ENCODE data around the gene MRPS22.

Gene MRPS22
- total RNA-seq, result 40.8 to 48.8 (median 47.0) reads per million in 3 donors

- Histone ChIP-seq H3K9me3 (ENCODE audit: control insufficient read depth, low read length) (no peaks in the 10 kb centered on the region), H3K27me3 (replicated peaks; ENCODE audit: control insufficient read depth, insufficient read depth, low read length, poor library complexity, severe bottlenecking) (no peaks in the 10 kb centered on the region), H3K4me3 (ENCODE audit: insufficient read depth, low read depth, low read length, poor library complexity, severe bottlenecking) (peak within 1 kb of the TSS; percentile 90), H3K4me1 (ENCODE audit: control insufficient read depth, insufficient read depth, low read length, poor library complexity, severe bottlenecking) (peaks cover 10% of the 10 kb centered on the region), H3K36me3 (ENCODE audit: control insufficient read depth, insufficient read depth, low read length) (peaks cover 12% of the 10 kb centered on the region), H3K27ac (ENCODE audit: insufficient read depth, low read length, poor library complexity, severe bottlenecking) (peak within 1 kb of the TSS; percentile 80)
- peak; percentile 67 to 77 (median 70) for DNase-seq
These were observed at the start of gene MRPS22 for GRCh38 chr3:139343895-139344856. Gene MRPS22 (plus strand): TSS chr3:139344020. CDS start chr3:139344027, 7 bp downstream.

GRCh38 chr3:139295040-139295439 lies 48.8 kb upstream of the MRPS22 start:
- Histone ChIP-seq H3K27me3 (replicated peaks; ENCODE audit: control insufficient read depth, insufficient read depth, low read length, poor library complexity, severe bottlenecking) (no peaks in the 10 kb centered on the region), H3K9me3 (ENCODE audit: control insufficient read depth, low read length) (no peaks in the 10 kb centered on the region), H3K4me1 (ENCODE audit: control insufficient read depth, insufficient read depth, low read length, poor library complexity, severe bottlenecking) (no peaks in the 10 kb centered on the region), H3K27ac (ENCODE audit: insufficient read depth, low read length, poor library complexity, severe bottlenecking) (no peak overlapping the region), H3K36me3 (ENCODE audit: control insufficient read depth, insufficient read depth, low read length) (no peaks in the 10 kb centered on the region), H3K4me3 (ENCODE audit: insufficient read depth, low read depth, low read length, poor library complexity, severe bottlenecking) (no peak overlapping the region)
- no peak for DNase-seq

GRCh38 chr3:139296141-139296718 lies 47.6 kb upstream of the MRPS22 start:
- no peak overlapping the region for H3K27ac ChIP-seq (ENCODE audit: insufficient read depth, low read length, poor library complexity, severe bottlenecking)
- H3K27me3 ChIP-seq (replicated peaks; ENCODE audit: control insufficient read depth, insufficient read depth, low read length, poor library complexity, severe bottlenecking), result no peaks in the 10 kb centered on the region
- H3K4me1 ChIP-seq (ENCODE audit: control insufficient read depth, insufficient read depth, low read length, poor library complexity, severe bottlenecking), result no peaks in the 10 kb centered on the region
- H3K9me3 ChIP-seq (ENCODE audit: control insufficient read depth, low read length), result no peaks in the 10 kb centered on the region
- no peaks in the 10 kb centered on the region for H3K36me3 ChIP-seq (ENCODE audit: control insufficient read depth, insufficient read depth, low read length)
- H3K4me3 ChIP-seq (ENCODE audit: insufficient read depth, low read depth, low read length, poor library complexity, severe bottlenecking), result no peak overlapping the region
- DNase-seq, result no peak

GRCh38 chr3:139297588-139298311 lies 46.1 kb upstream of the MRPS22 start:
- Histone ChIP-seq H3K27me3 (replicated peaks; ENCODE audit: control insufficient read depth, insufficient read depth, low read length, poor library complexity, severe bottlenecking) (no peaks in the 10 kb centered on the region), H3K4me1 (ENCODE audit: control insufficient read depth, insufficient read depth, low read length, poor library complexity, severe bottlenecking) (no peaks in the 10 kb centered on the region), H3K27ac (ENCODE audit: insufficient read depth, low read length, poor library complexity, severe bottlenecking) (no peak overlapping the region)

GRCh38 chr3:139299261-139300132 lies 44.3 kb upstream of the MRPS22 start:
- DNase-seq, result no peak
- Histone ChIP-seq H3K9me3 (ENCODE audit: control insufficient read depth, low read length) (no peaks in the 10 kb centered on the region), H3K4me3 (ENCODE audit: insufficient read depth, low read depth, low read length, poor library complexity, severe bottlenecking) (no peak overlapping the region), H3K27ac (ENCODE audit: insufficient read depth, low read length, poor library complexity, severe bottlenecking) (no peak overlapping the region), H3K36me3 (ENCODE audit: control insufficient read depth, insufficient read depth, low read length) (no peaks in the 10 kb centered on the region), H3K27me3 (replicated peaks; ENCODE audit: control insufficient read depth, insufficient read depth, low read length, poor library complexity, severe bottlenecking) (no peaks in the 10 kb centered on the region), H3K4me1 (ENCODE audit: control insufficient read depth, insufficient read depth, low read length, poor library complexity, severe bottlenecking) (no peaks in the 10 kb centered on the region)

More at GRCh38 chr3:139297588-139298311, 46.1 kb upstream of the MRPS22 start:
- H3K9me3 ChIP-seq (ENCODE audit: control insufficient read depth, low read length), result no peaks in the 10 kb centered on the region
- H3K4me3 ChIP-seq (ENCODE audit: insufficient read depth, low read depth, low read length, poor library complexity, severe bottlenecking), result no peak overlapping the region
- no peak for DNase-seq
- no peaks in the 10 kb centered on the region for H3K36me3 ChIP-seq (ENCODE audit: control insufficient read depth, insufficient read depth, low read length)

- Histone ChIP-seq H3K9me3 (ENCODE audit: control insufficient read depth, low read length) (no peaks in the 10 kb centered on the region), H3K27me3 (replicated peaks; ENCODE audit: control insufficient read depth, insufficient read depth, low read length, poor library complexity, severe bottlenecking) (no peaks in the 10 kb centered on the region), H3K36me3 (ENCODE audit: control insufficient read depth, insufficient read depth, low read length) (no peaks in the 10 kb centered on the region), H3K4me1 (ENCODE audit: control insufficient read depth, insufficient read depth, low read length, poor library complexity, severe bottlenecking) (no peaks in the 10 kb centered on the region), H3K4me3 (ENCODE audit: insufficient read depth, low read depth, low read length, poor library complexity, severe bottlenecking) (no peak overlapping the region), H3K27ac (ENCODE audit: insufficient read depth, low read length, poor library complexity, severe bottlenecking) (no peak overlapping the region)
- DNase-seq, result no peak
These were observed 43.4 kb upstream of the MRPS22 start for GRCh38 chr3:139300416-139300815.

GRCh38 chr3:139301183-139301582 lies 42.6 kb upstream of the MRPS22 start:
- Histone ChIP-seq H3K27me3 (replicated peaks; ENCODE audit: control insufficient read depth, insufficient read depth, low read length, poor library complexity, severe bottlenecking) (no peaks in the 10 kb centered on the region), H3K4me3 (ENCODE audit: insufficient read depth, low read depth, low read length, poor library complexity, severe bottlenecking) (no peak overlapping the region), H3K27ac (ENCODE audit: insufficient read depth, low read length, poor library complexity, severe bottlenecking) (no peak overlapping the region), H3K36me3 (ENCODE audit: control insufficient read depth, insufficient read depth, low read length) (no peaks in the 10 kb centered on the region), H3K9me3 (ENCODE audit: control insufficient read depth, low read length) (no peaks in the 10 kb centered on the region), H3K4me1 (ENCODE audit: control insufficient read depth, insufficient read depth, low read length, poor library complexity, severe bottlenecking) (no peaks in the 10 kb centered on the region)
- no peak for DNase-seq

- H3K27ac ChIP-seq (ENCODE audit: insufficient read depth, low read length, poor library complexity, severe bottlenecking), result no peak overlapping the region
- DNase-seq, result no peak
- H3K27me3 ChIP-seq (replicated peaks; ENCODE audit: control insufficient read depth, insufficient read depth, low read length, poor library complexity, severe bottlenecking), result no peaks in the 10 kb centered on the region
- no peak overlapping the region for H3K4me3 ChIP-seq (ENCODE audit: insufficient read depth, low read depth, low read length, poor library complexity, severe bottlenecking)
- H3K4me1 ChIP-seq (ENCODE audit: control insufficient read depth, insufficient read depth, low read length, poor library complexity, severe bottlenecking), result no peaks in the 10 kb centered on the region
- H3K9me3 ChIP-seq (ENCODE audit: control insufficient read depth, low read length), result no peaks in the 10 kb centered on the region
- H3K36me3 ChIP-seq (ENCODE audit: control insufficient read depth, insufficient read depth, low read length), result no peaks in the 10 kb centered on the region
These were observed 42.2 kb upstream of the MRPS22 start for GRCh38 chr3:139301654-139302053.

- no peak overlapping the region for H3K4me3 ChIP-seq (ENCODE audit: insufficient read depth, low read depth, low read length, poor library complexity, severe bottlenecking)
- H3K27ac ChIP-seq (ENCODE audit: insufficient read depth, low read length, poor library complexity, severe bottlenecking), result no peak overlapping the region
- H3K9me3 ChIP-seq (ENCODE audit: control insufficient read depth, low read length), result no peaks in the 10 kb centered on the region
- H3K4me1 ChIP-seq (ENCODE audit: control insufficient read depth, insufficient read depth, low read length, poor library complexity, severe bottlenecking), result no peaks in the 10 kb centered on the region
- H3K27me3 ChIP-seq (replicated peaks; ENCODE audit: control insufficient read depth, insufficient read depth, low read length, poor library complexity, severe bottlenecking), result no peaks in the 10 kb centered on the region
- no peak for DNase-seq
- H3K36me3 ChIP-seq (ENCODE audit: control insufficient read depth, insufficient read depth, low read length), result no peaks in the 10 kb centered on the region
These were observed 41.6 kb upstream of the MRPS22 start for GRCh38 chr3:139302084-139302800.

Data from effector memory CD4-positive, alpha-beta T cell (primary cell).